Measurements from ENCODE around the gene TMEM52.

TMEM52 gene

DNA sequence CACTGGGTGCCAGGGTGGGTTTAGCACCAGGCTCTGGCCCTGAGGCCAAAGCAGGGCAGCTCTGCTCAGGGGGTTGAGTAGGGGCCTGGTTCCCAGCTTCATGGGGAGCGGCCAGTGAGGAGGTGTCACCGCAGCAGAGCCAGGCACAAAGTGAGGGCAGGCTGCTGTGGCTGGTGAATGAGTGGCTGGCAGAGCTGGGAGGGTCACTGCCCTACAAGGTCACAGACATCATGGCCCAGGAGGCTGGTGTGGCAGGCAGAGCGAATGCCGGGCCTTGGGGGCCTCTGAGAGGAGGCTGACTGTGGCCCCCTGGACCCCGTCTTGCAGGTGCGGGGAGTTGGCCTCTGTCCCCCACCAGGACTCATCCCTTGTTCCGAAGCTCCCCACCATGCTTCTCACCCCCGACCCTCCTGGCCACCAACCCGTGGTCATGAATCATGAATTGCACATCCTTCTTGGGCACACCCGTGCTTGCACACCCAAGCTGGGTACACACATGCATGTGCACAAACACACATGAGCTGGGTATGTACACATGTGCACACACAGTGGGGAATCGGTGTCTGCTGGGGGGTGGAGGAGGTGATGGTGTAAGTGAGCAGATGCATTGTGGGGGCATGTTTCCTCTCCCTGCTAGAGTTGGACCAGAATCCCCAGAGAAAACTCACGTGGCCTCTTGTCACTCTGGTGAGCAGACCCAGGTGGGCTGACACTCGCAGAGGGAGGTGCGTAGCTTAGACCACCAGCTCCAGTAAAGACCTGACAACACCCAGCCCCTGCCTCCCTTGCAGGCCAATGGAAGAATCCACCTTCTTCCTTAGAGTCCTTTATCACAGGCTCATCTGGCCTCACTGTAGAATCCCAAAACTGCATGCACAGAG lies 23.4 kb downstream of the TMEM52 start:
- H3F3A ChIP-seq (ENCODE audit: insufficient read depth, low read length) = peaks cover 17% of the 10 kb centered on the region
- peaks cover 24% of the 10 kb centered on the region for H3K4me1 ChIP-seq (ENCODE audit: low read length)
- H3K79me2 ChIP-seq (ENCODE audit: low read length) = peaks cover 5% of the 10 kb centered on the region; the same call in 1 of the 2 replicates
- no peak overlapping the region for H3K4me3 ChIP-seq (ENCODE audit: low read length)
- H3K9me2 ChIP-seq (replicated peaks; ENCODE audit: insufficient read depth, low read length) = no peaks in the 10 kb centered on the region
- H3K27me3 ChIP-seq (replicated peaks; ENCODE audit: insufficient read depth, low read length) = no peaks in the 10 kb centered on the region
- no peak for TF ChIP-seq EZH2phosphoT487 (IDR thresholded peaks at IDR 0.05; ENCODE audit: low read length)
- TF ChIP-seq, protein P1, sequence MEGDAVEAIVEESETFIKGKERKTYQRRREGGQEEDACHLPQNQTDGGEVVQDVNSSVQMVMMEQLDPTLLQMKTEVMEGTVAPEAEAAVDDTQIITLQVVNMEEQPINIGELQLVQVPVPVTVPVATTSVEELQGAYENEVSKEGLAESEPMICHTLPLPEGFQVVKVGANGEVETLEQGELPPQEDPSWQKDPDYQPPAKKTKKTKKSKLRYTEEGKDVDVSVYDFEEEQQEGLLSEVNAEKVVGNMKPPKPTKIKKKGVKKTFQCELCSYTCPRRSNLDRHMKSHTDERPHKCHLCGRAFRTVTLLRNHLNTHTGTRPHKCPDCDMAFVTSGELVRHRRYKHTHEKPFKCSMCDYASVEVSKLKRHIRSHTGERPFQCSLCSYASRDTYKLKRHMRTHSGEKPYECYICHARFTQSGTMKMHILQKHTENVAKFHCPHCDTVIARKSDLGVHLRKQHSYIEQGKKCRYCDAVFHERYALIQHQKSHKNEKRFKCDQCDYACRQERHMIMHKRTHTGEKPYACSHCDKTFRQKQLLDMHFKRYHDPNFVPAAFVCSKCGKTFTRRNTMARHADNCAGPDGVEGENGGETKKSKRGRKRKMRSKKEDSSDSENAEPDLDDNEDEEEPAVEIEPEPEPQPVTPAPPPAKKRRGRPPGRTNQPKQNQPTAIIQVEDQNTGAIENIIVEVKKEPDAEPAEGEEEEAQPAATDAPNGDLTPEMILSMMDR (IDR thresholded peaks at IDR 0.05; ENCODE audit: low read length) = no peak
- TF ChIP-seq EZH2 (optimal IDR thresholded peaks at IDR 0.05; ENCODE audit: low read depth, low read length) = no peak
- H3K36me3 ChIP-seq (replicated peaks; ENCODE audit: insufficient read depth, low read length) = no peaks in the 10 kb centered on the region
- H3K27ac ChIP-seq (ENCODE audit: low read length) = peak overlapping the region; percentile 79; the same call in 1 of the 2 replicates
- H3K4me2 ChIP-seq (ENCODE audit: low read depth, low read length) = no peak overlapping the region
- no peaks in the 10 kb centered on the region for H3K9me3 ChIP-seq (replicated peaks; ENCODE audit: insufficient read depth, low read length)
- no peak for DNase-seq
- no peak overlapping the region for H3K9ac ChIP-seq (ENCODE audit: low read length)
- H4K20me1 ChIP-seq (ENCODE audit: insufficient read depth, low read length) = no peaks in the 10 kb centered on the region
- H2AFZ ChIP-seq (ENCODE audit: low read length) = no peak overlapping the region

DNA sequence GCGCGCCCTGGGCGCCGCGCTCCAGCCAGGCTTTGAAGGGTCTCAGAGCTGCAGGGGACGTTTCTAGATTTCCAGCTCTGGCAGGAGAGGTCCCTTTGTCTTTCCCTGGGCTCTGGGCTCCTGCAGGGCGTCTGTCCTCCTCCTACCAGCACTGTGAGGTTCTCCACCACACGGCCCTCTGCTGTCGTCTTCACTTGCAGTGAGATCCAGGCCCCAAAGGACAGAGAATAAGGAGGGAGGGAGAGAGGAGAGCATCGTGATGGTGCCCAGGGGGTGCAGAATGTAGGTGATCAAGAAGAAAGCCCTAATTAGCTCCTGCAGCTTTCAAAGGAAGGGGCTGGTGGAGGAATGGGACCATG lies 24.0 kb downstream of the TMEM52 start:
- Histone ChIP-seq H3K27ac (ENCODE audit: low read length) (no peak overlapping the region), H2AFZ (ENCODE audit: low read length) (no peak overlapping the region), H3K9me3 (replicated peaks; ENCODE audit: insufficient read depth, low read length) (no peaks in the 10 kb centered on the region), H3K9me2 (replicated peaks; ENCODE audit: insufficient read depth, low read length) (no peaks in the 10 kb centered on the region), H3K27me3 (replicated peaks; ENCODE audit: insufficient read depth, low read length) (no peaks in the 10 kb centered on the region), H3K4me2 (ENCODE audit: low read depth, low read length) (no peak overlapping the region), H4K20me1 (ENCODE audit: insufficient read depth, low read length) (no peaks in the 10 kb centered on the region), H3K4me3 (ENCODE audit: low read length) (no peak overlapping the region), H3K4me1 (ENCODE audit: low read length) (peaks cover 24% of the 10 kb centered on the region), H3K79me2 (ENCODE audit: low read length) (peaks cover 7% of the 10 kb centered on the region), H3F3A (ENCODE audit: insufficient read depth, low read length) (peaks cover 17% of the 10 kb centered on the region), H3K36me3 (replicated peaks; ENCODE audit: insufficient read depth, low read length) (no peaks in the 10 kb centered on the region), H3K9ac (ENCODE audit: low read length) (no peak overlapping the region)
- TF ChIP-seq EZH2phosphoT487 (IDR thresholded peaks at IDR 0.05; ENCODE audit: low read length) = no peak
- TF ChIP-seq, protein P1 (IDR thresholded peaks at IDR 0.05; ENCODE audit: low read length) = no peak
- TF ChIP-seq EZH2 (optimal IDR thresholded peaks at IDR 0.05; ENCODE audit: low read depth, low read length) = no peak
- no peak for DNase-seq

DNA sequence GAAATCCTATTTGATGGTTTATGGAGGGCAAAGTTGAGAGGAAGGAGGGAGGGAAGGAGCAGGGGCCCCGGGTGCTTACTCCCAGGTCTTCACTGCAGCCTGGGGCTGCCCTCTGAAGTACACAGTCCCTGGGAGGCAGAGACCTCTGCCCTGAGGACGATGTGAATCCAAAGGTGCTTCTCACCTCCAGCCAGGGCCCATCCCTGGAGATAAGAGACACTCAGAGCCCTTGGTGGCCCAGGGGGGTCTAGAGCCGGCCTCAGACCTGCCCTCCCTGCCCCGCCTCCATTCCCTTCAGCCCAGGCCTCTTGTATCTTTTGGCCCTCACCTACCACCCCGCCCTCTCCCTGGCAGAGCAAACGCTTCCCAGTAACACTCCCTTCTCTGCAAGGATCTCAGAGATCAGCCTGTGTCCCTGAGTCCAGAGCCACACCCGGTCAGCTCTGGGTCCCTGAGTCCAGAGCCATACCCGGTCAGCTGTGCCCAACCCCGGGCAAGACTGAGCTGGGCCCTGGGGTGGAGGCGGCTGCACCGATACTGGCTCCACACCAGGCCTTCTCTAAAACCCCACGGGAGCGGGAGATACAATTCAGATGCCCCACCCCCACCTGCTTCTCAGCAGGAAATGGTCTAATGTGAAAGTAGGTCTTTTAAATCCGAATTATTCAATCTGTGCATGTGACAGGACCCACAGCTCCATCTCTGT lies 24.6 kb downstream of the TMEM52 start:
- H3K27me3 ChIP-seq (replicated peaks; ENCODE audit: insufficient read depth, low read length) = no peaks in the 10 kb centered on the region
- H3K4me2 ChIP-seq (ENCODE audit: low read depth, low read length) = no peak overlapping the region
- no peak overlapping the region for H3K4me3 ChIP-seq (ENCODE audit: low read length)
- no peak for TF ChIP-seq EZH2phosphoT487 (IDR thresholded peaks at IDR 0.05; ENCODE audit: low read length)
- no peak for TF ChIP-seq EZH2 (optimal IDR thresholded peaks at IDR 0.05; ENCODE audit: low read depth, low read length)
- H3K27ac ChIP-seq (ENCODE audit: low read length) = no peak overlapping the region
- H3K4me1 ChIP-seq (ENCODE audit: low read length) = peaks cover 24% of the 10 kb centered on the region
- no peaks in the 10 kb centered on the region for H3K9me3 ChIP-seq (replicated peaks; ENCODE audit: insufficient read depth, low read length)
- 0 out of 2 replicates have a peak, but pooled peaks cover 2% of the 10 kb centered on the region for H4K20me1 ChIP-seq (ENCODE audit: insufficient read depth, low read length)
- no peaks in the 10 kb centered on the region for H3K36me3 ChIP-seq (replicated peaks; ENCODE audit: insufficient read depth, low read length)
- peaks cover 21% of the 10 kb centered on the region for H3F3A ChIP-seq (ENCODE audit: insufficient read depth, low read length)
- H3K79me2 ChIP-seq (ENCODE audit: low read length) = peaks cover 12% of the 10 kb centered on the region
- DNase-seq = no peak
- H3K9ac ChIP-seq (ENCODE audit: low read length) = no peak overlapping the region
- H2AFZ ChIP-seq (ENCODE audit: low read length) = no peak overlapping the region
- no peaks in the 10 kb centered on the region for H3K9me2 ChIP-seq (replicated peaks; ENCODE audit: insufficient read depth, low read length)
